ENCODE results near the gene MOBP. TPM values are rescaled to one million over a fixed set of nuclear protein-coding genes. Genes with fewer than 3 reads are reported as not detected.

The MOBP gene
- total RNA-seq, 1 experiment from 2014 or later, result 0.04 TPM

DNA sequence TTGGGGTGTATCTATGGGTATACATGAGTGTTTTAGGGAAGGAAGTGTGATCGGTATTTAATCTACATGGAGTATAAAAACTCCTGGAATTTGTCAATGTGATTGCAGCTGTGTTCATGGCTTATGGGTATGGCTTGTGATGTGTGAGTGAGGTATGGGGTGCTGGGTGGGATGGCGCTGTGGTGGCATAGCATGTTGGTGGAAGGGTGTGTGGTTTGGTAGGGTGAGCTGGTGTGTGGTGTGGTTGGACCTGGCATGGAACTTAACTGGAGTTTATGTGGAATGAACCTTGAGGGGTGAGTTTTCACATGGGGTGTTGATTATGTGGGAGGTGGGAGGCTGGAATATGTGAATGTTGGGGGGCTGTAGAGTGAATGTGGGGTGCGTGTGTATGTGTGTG, 492 bp upstream of the MOBP start:
- H3K4me1 ChIP-seq, result no peaks in the 10 kb centered on the region
- H3K27ac ChIP-seq, result no peak overlapping the region
- H3K36me3 ChIP-seq, result no peaks in the 10 kb centered on the region
- H3K27me3 ChIP-seq, result no peaks in the 10 kb centered on the region
- no peaks in the 10 kb centered on the region for H3K9me3 ChIP-seq (replicated peaks)
- H3K4me3 ChIP-seq, result no peak overlapping the region
- DNase-seq, result no peak

- no peaks in the 10 kb centered on the region for H3K27me3 ChIP-seq
- H3K27ac ChIP-seq, result no peak overlapping the region
- no peaks in the 10 kb centered on the region for H3K36me3 ChIP-seq
- H3K4me1 ChIP-seq, result no peaks in the 10 kb centered on the region
- H3K4me3 ChIP-seq, result no peak overlapping the region
- no peak for DNase-seq
- no peaks in the 10 kb centered on the region for H3K9me3 ChIP-seq (replicated peaks)
Observed at GRCh38 chr3:39468108-39468436, 592 bp downstream of the MOBP start.

DNA sequence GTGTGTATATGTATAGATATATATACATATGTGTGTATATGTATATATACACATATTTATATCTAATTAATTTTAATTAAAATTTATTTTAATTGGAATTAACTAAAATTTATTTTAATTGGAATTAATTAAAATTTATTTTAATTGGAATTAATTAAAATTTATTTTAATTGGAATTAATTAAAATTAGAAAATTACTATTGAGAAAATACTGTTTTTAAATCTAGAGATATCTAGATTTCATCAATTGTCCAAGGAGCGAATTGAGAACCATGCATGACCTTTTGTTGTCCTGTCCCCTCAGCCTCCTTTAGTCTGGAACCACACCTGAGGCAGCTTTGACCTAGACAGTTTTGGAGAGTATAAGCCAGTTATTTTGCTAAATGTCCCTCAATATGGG, 1.8 kb downstream of the MOBP start:
- Histone ChIP-seq H3K4me1 (no peaks in the 10 kb centered on the region), H3K27ac (no peak overlapping the region), H3K9me3 (replicated peaks) (no peaks in the 10 kb centered on the region), H3K36me3 (no peaks in the 10 kb centered on the region), H3K4me3 (no peak overlapping the region), H3K27me3 (no peaks in the 10 kb centered on the region)
- no peak for DNase-seq

DNA sequence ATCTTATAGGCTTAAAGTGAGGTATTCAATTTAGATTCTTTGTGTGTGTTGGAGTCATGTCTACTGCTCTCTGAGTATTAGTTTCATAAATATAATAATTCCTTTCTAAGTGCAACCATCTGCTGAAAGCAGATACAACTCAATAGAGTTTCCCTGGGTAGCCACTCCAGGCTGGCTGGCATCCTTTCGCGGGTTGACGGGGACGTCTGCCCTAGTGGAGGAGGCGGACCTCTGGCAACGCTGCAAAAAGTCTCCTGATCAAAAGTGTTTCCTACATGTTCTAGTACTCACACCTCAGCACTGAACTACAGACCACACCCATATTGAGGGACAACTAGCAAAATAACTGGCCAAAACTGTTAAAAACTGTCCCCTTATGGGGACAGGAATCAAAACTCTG, 2.5 kb downstream of the MOBP start:
- Histone ChIP-seq H3K4me1 (no peaks in the 10 kb centered on the region), H3K27me3 (no peaks in the 10 kb centered on the region), H3K9me3 (replicated peaks) (no peaks in the 10 kb centered on the region), H3K4me3 (no peak overlapping the region), H3K36me3 (no peaks in the 10 kb centered on the region), H3K27ac (no peak overlapping the region)
- DNase-seq, result no peak

DNA sequence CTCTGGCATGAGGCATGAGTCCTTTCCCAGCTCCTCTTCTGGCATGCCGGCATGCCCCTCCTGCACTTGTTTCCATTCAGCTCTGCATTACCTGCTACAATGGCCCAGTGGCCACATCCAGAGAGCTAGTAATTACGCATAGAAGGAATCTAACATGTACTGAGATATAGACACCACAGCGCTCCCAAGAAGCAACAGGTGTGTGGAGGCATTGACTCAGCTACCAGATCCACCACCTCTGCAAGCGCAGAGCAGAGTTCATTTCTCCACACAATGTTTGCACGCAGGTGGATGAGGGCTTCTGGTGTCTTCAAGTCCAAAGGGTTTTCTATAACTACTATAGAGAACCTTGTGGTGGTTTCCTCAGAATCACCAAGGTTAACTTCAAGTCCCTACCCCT, 4.2 kb downstream of the MOBP start:
- Histone ChIP-seq H3K27me3 (no peaks in the 10 kb centered on the region), H3K4me3 (no peak overlapping the region), H3K4me1 (no peaks in the 10 kb centered on the region), H3K36me3 (no peaks in the 10 kb centered on the region), H3K9me3 (replicated peaks) (no peaks in the 10 kb centered on the region), H3K27ac (no peak overlapping the region)
- no peak for DNase-seq

DNA sequence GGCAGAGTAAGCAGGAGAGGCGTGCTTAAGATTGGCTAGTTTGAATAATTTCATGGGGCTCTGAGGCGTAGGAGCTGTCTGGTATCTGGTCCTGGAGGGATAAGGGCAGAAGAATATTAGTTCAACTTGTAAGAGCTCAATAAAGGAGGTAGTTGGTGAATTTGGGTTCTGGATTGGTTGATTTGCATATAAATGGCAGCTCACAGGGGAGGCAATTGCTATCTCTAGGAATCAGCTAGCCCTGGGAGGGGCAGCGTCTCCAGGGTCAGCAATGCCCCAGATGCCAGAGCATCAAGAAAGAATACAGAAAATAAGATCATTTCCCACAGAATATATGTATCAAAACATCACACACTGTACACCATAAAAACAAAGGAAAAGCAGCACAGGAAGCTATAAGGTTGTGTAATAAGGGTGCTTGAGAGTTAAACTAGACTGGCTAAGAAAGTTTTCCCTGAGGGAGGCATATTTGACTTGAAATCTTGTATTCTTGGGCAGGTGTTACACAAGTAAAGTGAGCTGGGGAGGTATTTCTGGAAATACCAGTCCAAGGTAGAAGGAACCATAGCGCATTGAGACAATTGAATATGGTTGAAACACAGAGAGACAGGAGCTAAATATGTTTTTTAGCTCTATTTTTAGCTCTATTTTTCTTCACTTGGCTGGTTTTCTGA, 6.1 kb downstream of the MOBP start:
- no peaks in the 10 kb centered on the region for H3K36me3 ChIP-seq
- no peaks in the 10 kb centered on the region for H3K4me1 ChIP-seq
- H3K9me3 ChIP-seq (replicated peaks), result no peaks in the 10 kb centered on the region
- no peaks in the 10 kb centered on the region for H3K27me3 ChIP-seq
- no peak for DNase-seq
- no peak overlapping the region for H3K4me3 ChIP-seq
- no peak overlapping the region for H3K27ac ChIP-seq

DNA sequence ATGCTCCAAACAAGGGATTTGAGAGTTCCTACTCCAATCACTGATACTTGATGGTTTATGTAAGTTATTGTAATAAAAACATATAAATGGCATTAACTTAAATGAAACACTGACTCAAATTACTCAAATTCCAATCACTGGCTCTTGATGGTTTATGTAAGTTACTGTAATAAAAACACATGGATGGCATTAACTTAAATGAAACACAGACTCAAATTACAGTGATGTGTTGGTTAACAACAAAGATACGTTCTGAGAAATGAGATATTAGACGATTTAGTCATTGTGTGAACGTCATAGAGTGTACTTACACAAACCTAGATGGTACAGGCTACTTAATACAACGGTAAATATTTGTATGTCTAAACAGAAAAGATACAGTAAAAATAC, 6.6 kb downstream of the MOBP start:
- Histone ChIP-seq H3K27me3 (no peaks in the 10 kb centered on the region), H3K36me3 (no peaks in the 10 kb centered on the region), H3K27ac (no peak overlapping the region), H3K4me1 (no peaks in the 10 kb centered on the region), H3K9me3 (replicated peaks) (no peaks in the 10 kb centered on the region), H3K4me3 (no peak overlapping the region)
- no peak for DNase-seq

GRCh38 chr3:39476783-39477182, 9.3 kb downstream of the MOBP start:
- H3K27ac ChIP-seq, result no peak overlapping the region
- no peaks in the 10 kb centered on the region for H3K36me3 ChIP-seq
- H3K9me3 ChIP-seq (replicated peaks), result no peaks in the 10 kb centered on the region
- no peaks in the 10 kb centered on the region for H3K27me3 ChIP-seq
- no peak overlapping the region for H3K4me3 ChIP-seq
- no peaks in the 10 kb centered on the region for H3K4me1 ChIP-seq
- no peak for DNase-seq

GRCh38 chr3:39478226-39478625, 10.7 kb downstream of the MOBP start:
- Histone ChIP-seq H3K4me3 (no peak overlapping the region), H3K36me3 (no peaks in the 10 kb centered on the region), H3K9me3 (replicated peaks) (no peaks in the 10 kb centered on the region), H3K27me3 (no peaks in the 10 kb centered on the region), H3K4me1 (no peaks in the 10 kb centered on the region), H3K27ac (no peak overlapping the region)
- no peak for DNase-seq

- Histone ChIP-seq H3K9me3 (replicated peaks) (no peaks in the 10 kb centered on the region), H3K27me3 (no peaks in the 10 kb centered on the region), H3K36me3 (no peaks in the 10 kb centered on the region), H3K4me3 (no peak overlapping the region), H3K27ac (no peak overlapping the region), H3K4me1 (no peaks in the 10 kb centered on the region)
- DNase-seq, result no peak
Observed at GRCh38 chr3:39479701-39480414, 12.4 kb downstream of the MOBP start.

GRCh38 chr3:39485547-39485946, 18.1 kb downstream of the MOBP start:
- DNase-seq, result peak; percentile 40 to 67
- no peaks in the 10 kb centered on the region for H3K36me3 ChIP-seq
- no peak overlapping the region for H3K27ac ChIP-seq
- no peaks in the 10 kb centered on the region for H3K4me1 ChIP-seq
- H3K4me3 ChIP-seq, result no peak overlapping the region; the same call in 1 of the 2 replicates
- H3K27me3 ChIP-seq, result no peaks in the 10 kb centered on the region
- H3K9me3 ChIP-seq (replicated peaks), result no peaks in the 10 kb centered on the region

DNA sequence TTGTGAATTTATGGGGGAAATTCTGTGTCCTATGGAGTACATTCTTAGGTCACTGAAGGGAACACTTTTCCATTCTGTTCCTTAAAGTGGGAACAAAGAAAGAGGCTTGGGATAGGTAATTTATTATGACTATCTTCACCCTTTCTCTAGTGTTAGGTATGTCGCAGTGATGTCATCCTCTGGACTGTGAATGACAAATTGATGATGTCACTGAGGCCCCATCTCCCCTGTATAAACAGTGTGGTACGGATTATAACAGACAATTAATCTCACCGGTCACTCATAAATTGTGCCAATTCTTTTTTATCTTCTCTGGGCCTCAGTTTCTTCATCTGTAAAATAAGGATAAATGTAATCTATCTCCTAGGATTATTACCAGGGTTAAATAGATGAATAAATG, 23.5 kb downstream of the MOBP start:
- Histone ChIP-seq H3K36me3 (no peaks in the 10 kb centered on the region), H3K4me1 (peaks cover 10% of the 10 kb centered on the region; the same call in 1 of the 2 replicates), H3K27me3 (no peaks in the 10 kb centered on the region), H3K9me3 (replicated peaks) (no peaks in the 10 kb centered on the region), H3K27ac (no peak overlapping the region), H3K4me3 (no peak overlapping the region)
- DNase-seq, result no peak

DNA sequence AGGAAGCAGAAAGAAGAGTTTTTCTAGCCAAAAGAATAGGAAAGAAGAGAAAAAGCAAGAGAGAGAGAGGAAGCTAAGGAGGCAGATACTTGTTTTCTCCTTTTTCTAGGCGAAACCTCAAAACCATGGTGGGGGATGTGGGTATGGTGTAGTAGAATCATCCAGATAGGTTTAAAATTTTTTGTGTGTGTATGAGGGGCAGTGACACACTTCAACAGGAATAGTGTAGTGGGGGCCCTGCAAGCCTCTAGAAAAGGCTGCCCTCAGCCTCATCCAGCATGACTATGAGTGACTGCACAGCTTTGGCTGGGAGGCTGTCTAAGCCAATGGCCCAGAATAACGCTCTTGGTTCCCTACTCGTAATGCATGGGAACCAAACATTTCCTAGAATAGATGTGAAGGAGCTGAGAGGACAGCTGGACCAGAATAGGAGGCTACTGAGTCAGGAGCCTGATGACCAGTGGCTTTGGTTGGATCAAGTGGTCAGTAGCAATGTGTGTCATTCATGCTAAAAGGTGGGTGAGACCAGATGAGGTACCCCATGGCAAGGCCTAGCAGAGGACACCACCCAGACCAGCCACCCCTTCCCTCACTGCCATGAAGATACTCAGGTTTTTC, 24.4 kb downstream of the MOBP start:
- peaks cover 10% of the 10 kb centered on the region; the same call in 1 of the 2 replicates for H3K4me1 ChIP-seq
- no peaks in the 10 kb centered on the region for H3K27me3 ChIP-seq
- DNase-seq, result no peak
- no peak overlapping the region for H3K4me3 ChIP-seq
- H3K27ac ChIP-seq, result no peak overlapping the region
- H3K9me3 ChIP-seq (replicated peaks), result no peaks in the 10 kb centered on the region
- no peaks in the 10 kb centered on the region for H3K36me3 ChIP-seq

GRCh38 chr3:39494781-39495180, 27.3 kb downstream of the MOBP start:
- Histone ChIP-seq H3K27me3 (no peaks in the 10 kb centered on the region), H3K36me3 (no peaks in the 10 kb centered on the region), H3K4me3 (no peak overlapping the region)

GRCh38 chr3:39497753-39498152, 30.3 kb downstream of the MOBP start:
- peak in 1 of 2 experiments; percentile 14 for DNase-seq
- Histone ChIP-seq H3K9me3 (replicated peaks) (no peaks in the 10 kb centered on the region), H3K27me3 (no peaks in the 10 kb centered on the region), H3K4me1 (peaks cover 10% of the 10 kb centered on the region; the same call in 1 of the 2 replicates), H3K27ac (no peak overlapping the region), H3K4me3 (no peak overlapping the region), H3K36me3 (no peaks in the 10 kb centered on the region)

More at GRCh38 chr3:39494781-39495180, 27.3 kb downstream of the MOBP start:
- no peak for DNase-seq
- Histone ChIP-seq H3K4me1 (peaks cover 10% of the 10 kb centered on the region; the same call in 1 of the 2 replicates), H3K9me3 (replicated peaks) (no peaks in the 10 kb centered on the region), H3K27ac (no peak overlapping the region)
